K562 (cell line): ENCODE measurements around the gene SLC38A11. TPM values are rescaled to one million over a fixed set of nuclear protein-coding genes. Genes with fewer than 3 reads are reported as not detected.

ENCODE experiments used
- ATAC-seq: fragments of 200-7000 bp; cut with Tn5 transposase; 3 replicates; pipeline ENCODE4 v1.9.1; 2020; ENCODE audit warnings: moderate library complexity
- BruUV-seq: library from RNA; stranded (reverse); fragments of 400-500 nt; replicated peaks from 2 replicates; lab custom pipeline; 2021; lab: Mats Ljungman, UMichigan
- CTCF ChIA-PET: fragments of 300-600 bp; formaldehyde crosslinking; extraction: SDS; loops from one replicate; lab custom pipeline; 2021; ENCODE audit warnings: low intra/inter-chr PET ratio; lab: Yijun Ruan, JAX
- POLR2A ChIA-PET: fragments of 300-600, 350-650 bp; sonication (Branson Sonifier 250); formaldehyde crosslinking; extraction: SDS; loops from one replicate; lab custom pipeline; 2021; ENCODE audit warnings: antibody characterized with exemption, inconsistent platforms; lab: Yijun Ruan, JAX
- DNase-seq, 4 experiments: peaks; one replicate each; pipeline versions ENCODE4 v3.0.0 to v3.0.0-alpha.2; 2011 to 2018; ENCODE audit warnings: low spot score in 3 of 4, mixed read lengths in 3 of 4; ENCODE audit errors: extremely low read depth in 1 of 4
- FAIRE-seq: peaks from 2 replicates; lab custom pipeline; 2011; peaks lifted over from hg19 to GRCh38; lab: Jason Lieb, UNC
- H2AFZ ChIP-seq: 2 replicates; pipeline ENCODE4 v1.6.0; 2011; ENCODE audit warnings: low read depth, low read length, control low read depth, inconsistent platforms
- H3K27ac ChIP-seq: fragments of 200-600 bp; 3 replicates; pipeline ENCODE4 v1.8.0; 2011; ENCODE audit warnings: low read depth, mild to moderate bottlenecking, control low read depth, inconsistent platforms, low read length, moderate library complexity, mixed read lengths; ENCODE audit errors: extremely low read depth
- H3K27me3 ChIP-seq, 2 experiments: fragments of 300-600 bp in 1 of 2; 2 replicates in 1 of 2; 3 replicates in 1 of 2; pipeline versions ENCODE4 v1.6.0 to v1.8.0; 2011; ENCODE audit warnings: inconsistent platforms in 2 of 2, low read length in 2 of 2, mild to moderate bottlenecking in 1 of 2, mixed read lengths in 1 of 2, moderate library complexity in 1 of 2; ENCODE audit not compliant: control insufficient read depth in 2 of 2, insufficient read depth in 2 of 2
- H3K36me3 ChIP-seq: fragments of 300-600 bp; 3 replicates; pipeline ENCODE4 v1.8.0; 2011; ENCODE audit warnings: mild to moderate bottlenecking, low read length, inconsistent platforms; ENCODE audit not compliant: control insufficient read depth, insufficient read depth
- H3K4me1 ChIP-seq, 2 experiments: fragments of 200-600 bp in 1 of 2; replicated peaks in 1 of 2; 2 replicates in 1 of 2; 3 replicates in 1 of 2; pipeline versions ENCODE4 v1.5.1 to v1.8.0; 2011; ENCODE audit warnings: inconsistent platforms in 2 of 2, low read length in 2 of 2, mild to moderate bottlenecking in 1 of 2, mixed read lengths in 1 of 2, moderate library complexity in 1 of 2; ENCODE audit not compliant: control insufficient read depth in 2 of 2, insufficient read depth in 2 of 2
- H3K4me2 ChIP-seq: 2 replicates; pipeline ENCODE4 v1.6.1; 2011; ENCODE audit warnings: low read length, control low read depth, inconsistent platforms, mixed read lengths; ENCODE audit not compliant: insufficient read depth
- H3K4me3 ChIP-seq: fragments of 200-600 bp; sonication (generic), shearing (Covaris generic); 2 replicates; pipeline ENCODE4 v1.5.1; 2016; ENCODE audit warnings: control low read depth, inconsistent platforms
- H3K79me2 ChIP-seq: fragments of 200-600 bp; 3 replicates; pipeline ENCODE4 v1.8.0; 2011; ENCODE audit warnings: low read length, inconsistent platforms; ENCODE audit not compliant: control insufficient read depth, insufficient read depth
- H3K9ac ChIP-seq, 2 experiments: 2 replicates each; pipeline versions ENCODE4 v1.6.0 to v1.6.1; 2011; ENCODE audit warnings: low read depth in 2 of 2, low read length in 2 of 2, control low read depth in 1 of 2, inconsistent platforms in 1 of 2, mild to moderate bottlenecking in 1 of 2, mixed read lengths in 1 of 2; ENCODE audit not compliant: insufficient read depth in 1 of 2
- H3K9me1 ChIP-seq: one replicate; pipeline ENCODE4 v1.6.0; 2011; ENCODE audit warnings: inconsistent platforms, mild to moderate bottlenecking, low read length, moderate library complexity; ENCODE audit not compliant: control insufficient read depth, insufficient read depth
- H3K9me3 ChIP-seq: replicated peaks from 2 replicates; pipeline ENCODE4 v1.5.1; 2011; ENCODE audit warnings: low read depth, low read length, inconsistent platforms; ENCODE audit not compliant: control insufficient read depth, insufficient read depth
- H4K20me1 ChIP-seq: replicated peaks from 2 replicates; pipeline ENCODE4 v1.6.1; 2011; ENCODE audit warnings: low read length, inconsistent platforms, mixed read lengths; ENCODE audit not compliant: control insufficient read depth, insufficient read depth
- MTA2 ChIP-seq: fragments of 450-650 bp; IDR thresholded peaks from 2 replicates; pipeline ENCODE4 v1.6.1; 2016; ENCODE audit warnings: low read depth
- WGBS: fragments of 100-300 bp; shearing (Covaris generic); methylation state at CpG from one replicate; pipeline ENCODE4 v1.1.6; 2016; ENCODE audit warnings: low coverage, mixed read lengths; ENCODE audit not compliant: insufficient coverage; ENCODE audit errors: missing lambda C conversion rate; 5-methylcytosine and 5-hydroxymethylcytosine counted together
- in situ Hi-C: fragments of 300-500 bp; cut with MboI; formaldehyde crosslinking; loops from 4 replicates; pipeline ENCODE4 v1.15.0; 2018; ENCODE audit warnings: inconsistent platforms, mixed read lengths
- intact Hi-C: fragments of 100-400 bp; cut with micrococcal nuclease; formaldehyde crosslinking; loops from 2 replicates; pipeline ENCODE4 v1.14.2; 2022
- polyA plus RNA-seq, 8 experiments: library from polyadenylated mRNA; depleted of rRNA in 4 of 8; stranded (reverse) in 5 of 8; unstranded in 3 of 8; fragments of >200 nt; fragmentation: Nextera tagmentation in 2 of 8; fragmentation: Illumina TruSeq in 1 of 8; extraction: Ambion mirVana in 2 of 8; extraction: Trizol in 1 of 8; gene quantifications; 2 replicates each; pipeline versions ENCODE4 v1.2.1 to v1.2.3, GENCODE V29; 2011 to 2014; ENCODE audit warnings: inconsistent platforms in 1 of 8, missing spikeins in 1 of 8
- total RNA-seq, 7 experiments: library from RNA; depleted of rRNA in 6 of 7; stranded (reverse); fragments of >200 nt in 6 of 7; fragmentation: Illumina TruSeq in 2 of 7; extraction: Trizol in 2 of 7; gene quantifications; 2 replicates each; pipeline versions ENCODE4 v1.2.1 to v1.2.3, GENCODE V29; 2011 to 2021; ENCODE audit warnings: low replicate concordance in 1 of 7
- TF ChIP-seq, protein P1 (sequence below), 2 experiments: fragments of 450-650 bp in 1 of 2; IDR thresholded peaks; 2 replicates each; pipeline ENCODE4 v1.6.1; 2011 to 2017; ENCODE audit warnings: low read depth in 2 of 2, antibody characterized with exemption in 1 of 2, borderline replicate concordance in 1 of 2, low read length in 1 of 2, mild to moderate bottlenecking in 1 of 2, mixed read lengths in 1 of 2; ENCODE audit not compliant: control insufficient read depth in 1 of 2
- TF ChIP-seq, protein P2 (sequence below): fragments of 250-450 bp; sonication (Bioruptor Pico); IDR thresholded peaks from 2 replicates; pipeline ENCODE4 v1.8.0; 2022; ENCODE audit warnings: inconsistent platforms, mild to moderate bottlenecking, moderate library complexity, borderline replicate concordance

The SLC38A11 gene
- total and polyA plus RNA-seq, 9 of the 15 experiments (the other 6 are each of a cell fraction or from before 2014, with no cell fraction given), result not detected

DNA sequence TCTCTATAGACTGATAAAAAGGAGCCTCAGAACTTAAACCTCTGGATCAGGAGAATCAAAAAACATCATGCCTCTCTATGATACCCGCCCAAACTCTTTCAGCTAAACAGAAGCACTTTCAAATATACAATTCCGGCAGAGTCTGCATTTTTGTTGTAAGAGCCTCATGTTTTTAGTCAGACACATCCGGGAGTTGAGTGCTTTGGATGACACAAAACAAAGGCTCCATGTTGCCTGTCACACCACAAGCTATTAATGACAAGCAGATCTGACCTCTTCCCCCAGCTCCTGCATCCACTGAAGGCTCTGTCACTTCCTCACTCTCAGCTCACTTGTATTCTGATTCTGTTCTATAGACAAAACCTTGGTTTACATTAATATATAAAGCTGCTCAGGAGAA, 33.2 kb downstream of the SLC38A11 start:
- Histone ChIP-seq H3K9me1 (no peaks in the 10 kb centered on the region), H3K4me3 (no peak overlapping the region), H2AFZ (no peak overlapping the region), H3K9me3 (no peaks in the 10 kb centered on the region; the same call in 1 of the 2 replicates), H3K4me1 (no peaks in the 10 kb centered on the region), H3K9ac (no peak overlapping the region), H3K4me2 (no peak overlapping the region), H4K20me1 (no peaks in the 10 kb centered on the region), H3K36me3 (no peaks in the 10 kb centered on the region), H3K79me2 (no peaks in the 10 kb centered on the region), H3K27me3 (no peaks in the 10 kb centered on the region), H3K27ac (no peak overlapping the region)
- POLR2A ChIA-PET, result no interaction called here
- CTCF ChIA-PET, result no interaction called here
- BruUV-seq, result no TSS peak
- in situ Hi-C loops, result no loop called here
- intact Hi-C loops, result no loop called here
- no peak for TF ChIP-seq MTA2
- TF ChIP-seq, protein P1, sequence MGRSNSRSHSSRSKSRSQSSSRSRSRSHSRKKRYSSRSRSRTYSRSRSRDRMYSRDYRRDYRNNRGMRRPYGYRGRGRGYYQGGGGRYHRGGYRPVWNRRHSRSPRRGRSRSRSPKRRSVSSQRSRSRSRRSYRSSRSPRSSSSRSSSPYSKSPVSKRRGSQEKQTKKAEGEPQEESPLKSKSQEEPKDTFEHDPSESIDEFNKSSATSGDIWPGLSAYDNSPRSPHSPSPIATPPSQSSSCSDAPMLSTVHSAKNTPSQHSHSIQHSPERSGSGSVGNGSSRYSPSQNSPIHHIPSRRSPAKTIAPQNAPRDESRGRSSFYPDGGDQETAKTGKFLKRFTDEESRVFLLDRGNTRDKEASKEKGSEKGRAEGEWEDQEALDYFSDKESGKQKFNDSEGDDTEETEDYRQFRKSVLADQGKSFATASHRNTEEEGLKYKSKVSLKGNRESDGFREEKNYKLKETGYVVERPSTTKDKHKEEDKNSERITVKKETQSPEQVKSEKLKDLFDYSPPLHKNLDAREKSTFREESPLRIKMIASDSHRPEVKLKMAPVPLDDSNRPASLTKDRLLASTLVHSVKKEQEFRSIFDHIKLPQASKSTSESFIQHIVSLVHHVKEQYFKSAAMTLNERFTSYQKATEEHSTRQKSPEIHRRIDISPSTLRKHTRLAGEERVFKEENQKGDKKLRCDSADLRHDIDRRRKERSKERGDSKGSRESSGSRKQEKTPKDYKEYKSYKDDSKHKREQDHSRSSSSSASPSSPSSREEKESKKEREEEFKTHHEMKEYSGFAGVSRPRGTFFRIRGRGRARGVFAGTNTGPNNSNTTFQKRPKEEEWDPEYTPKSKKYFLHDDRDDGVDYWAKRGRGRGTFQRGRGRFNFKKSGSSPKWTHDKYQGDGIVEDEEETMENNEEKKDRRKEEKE (IDR thresholded peaks at IDR 0.05; ENCODE audit: borderline replicate concordance in 1 of 2, control insufficient read depth in 1 of 2, low read depth in 2 of 2, low read length in 1 of 2), result no peak
- TF ChIP-seq, protein P2, sequence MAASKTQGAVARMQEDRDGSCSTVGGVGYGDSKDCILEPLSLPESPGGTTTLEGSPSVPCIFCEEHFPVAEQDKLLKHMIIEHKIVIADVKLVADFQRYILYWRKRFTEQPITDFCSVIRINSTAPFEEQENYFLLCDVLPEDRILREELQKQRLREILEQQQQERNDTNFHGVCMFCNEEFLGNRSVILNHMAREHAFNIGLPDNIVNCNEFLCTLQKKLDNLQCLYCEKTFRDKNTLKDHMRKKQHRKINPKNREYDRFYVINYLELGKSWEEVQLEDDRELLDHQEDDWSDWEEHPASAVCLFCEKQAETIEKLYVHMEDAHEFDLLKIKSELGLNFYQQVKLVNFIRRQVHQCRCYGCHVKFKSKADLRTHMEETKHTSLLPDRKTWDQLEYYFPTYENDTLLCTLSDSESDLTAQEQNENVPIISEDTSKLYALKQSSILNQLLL (CRISPR knock-in tag), result no peak
- ATAC-seq, result no peak
- WGBS, result 0% methylated on average over 3 of the region's 3 CpGs
- no peak for FAIRE-seq
- no peak for DNase-seq
